Vagina (tissue), 2 donors: ENCODE measurements around the gene CYP3A7.

ENCODE experiments used
- CTCF ChIP-seq, 3 experiments: fragments of 450-650 bp in 2 of 3; fragments of 200-600 bp in 1 of 3; sonication (generic) in 1 of 3; IDR thresholded peaks; one replicate each; pipeline ENCODE4 v1.5.1; 2017 to 2019; ENCODE audit warnings: antibody characterized with exemption in 3 of 3, mild to moderate bottlenecking in 2 of 3, moderate library complexity in 2 of 3
- POLR2A ChIP-seq, 2 donors: fragments of 450-650 bp; IDR thresholded peaks; one replicate each; pipeline ENCODE4 v1.6.1; 2017; ENCODE audit warnings: antibody characterized with exemption in 2 of 2, mild to moderate bottlenecking in 2 of 2, moderate library complexity in 2 of 2
- POLR2AphosphoS5 ChIP-seq, 2 donors: sonication (generic); formaldehyde crosslinking; IDR thresholded peaks; one replicate each; pipeline ENCODE4 v1.9.0; 2017; ENCODE audit warnings: antibody characterized with exemption in 2 of 2, mild to moderate bottlenecking in 2 of 2, low read depth in 1 of 2; ENCODE audit not compliant: insufficient read depth in 1 of 2

GRCh38 chr7:99772565-99772964, 37.6 kb upstream of the CYP3A7 start:
- TF ChIP-seq CTCF (IDR thresholded peaks at IDR 0.05) (no peak), POLR2A (IDR thresholded peaks at IDR 0.05) (no peak), POLR2AphosphoS5 (IDR thresholded peaks at IDR 0.05; ENCODE audit: insufficient read depth in 1 of 2, low read depth in 1 of 2) (no peak)
